Astrocyte (in vitro differentiated cells and primary cell): ENCODE results near the gene CORO6.

Experiments
- EZH2 ChIP-seq: IDR thresholded peaks from 2 replicates; pipeline ENCODE4 v1.6.1; 2012; ENCODE audit warnings: mild to moderate bottlenecking, low read length, inconsistent platforms; ENCODE audit not compliant: insufficient read depth
- TF ChIP-seq, protein P1 (sequence below): IDR thresholded peaks from 2 replicates; pipeline ENCODE4 v1.5.1; 2011; ENCODE audit warnings: low read depth, mild to moderate bottlenecking, inconsistent platforms, low read length, moderate library complexity; ENCODE audit not compliant: insufficient read depth

DNA sequence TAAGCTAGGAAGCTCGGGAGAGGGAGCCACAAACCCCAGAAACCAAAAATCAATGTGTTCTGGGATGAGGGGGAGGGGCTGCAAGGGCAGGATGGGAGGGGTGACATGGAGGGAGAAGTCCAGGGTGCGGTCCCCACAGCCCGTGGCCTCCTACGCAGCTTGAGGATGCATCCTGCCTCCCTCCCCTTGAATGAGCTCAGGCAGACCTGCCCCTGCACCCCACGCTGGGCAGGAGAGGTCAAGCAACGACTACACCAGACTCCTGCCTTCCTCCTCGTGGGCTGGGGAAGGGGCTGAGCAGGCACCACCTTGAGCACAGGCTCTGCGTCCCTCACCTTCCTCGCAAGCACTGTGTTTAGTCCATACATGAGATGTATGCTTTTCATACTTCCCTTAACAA is 25.9 kb downstream of the CORO6 start:
- TF ChIP-seq, protein P1, sequence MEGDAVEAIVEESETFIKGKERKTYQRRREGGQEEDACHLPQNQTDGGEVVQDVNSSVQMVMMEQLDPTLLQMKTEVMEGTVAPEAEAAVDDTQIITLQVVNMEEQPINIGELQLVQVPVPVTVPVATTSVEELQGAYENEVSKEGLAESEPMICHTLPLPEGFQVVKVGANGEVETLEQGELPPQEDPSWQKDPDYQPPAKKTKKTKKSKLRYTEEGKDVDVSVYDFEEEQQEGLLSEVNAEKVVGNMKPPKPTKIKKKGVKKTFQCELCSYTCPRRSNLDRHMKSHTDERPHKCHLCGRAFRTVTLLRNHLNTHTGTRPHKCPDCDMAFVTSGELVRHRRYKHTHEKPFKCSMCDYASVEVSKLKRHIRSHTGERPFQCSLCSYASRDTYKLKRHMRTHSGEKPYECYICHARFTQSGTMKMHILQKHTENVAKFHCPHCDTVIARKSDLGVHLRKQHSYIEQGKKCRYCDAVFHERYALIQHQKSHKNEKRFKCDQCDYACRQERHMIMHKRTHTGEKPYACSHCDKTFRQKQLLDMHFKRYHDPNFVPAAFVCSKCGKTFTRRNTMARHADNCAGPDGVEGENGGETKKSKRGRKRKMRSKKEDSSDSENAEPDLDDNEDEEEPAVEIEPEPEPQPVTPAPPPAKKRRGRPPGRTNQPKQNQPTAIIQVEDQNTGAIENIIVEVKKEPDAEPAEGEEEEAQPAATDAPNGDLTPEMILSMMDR = no peak
- no peak for TF ChIP-seq EZH2
